Liver (tissue), 9 donors: ENCODE results near the gene CKM. TPM values are rescaled to one million over a fixed set of nuclear protein-coding genes. Genes with fewer than 3 reads are reported as not detected.
"Not testable (repeated sequence)": the region's sequence is repeated elsewhere in the genome, so short reads cannot be mapped to it uniquely, and the experiment has no call there.

Experiments
- DNase-seq: peaks from one replicate; pipeline ENCODE4 v3.0.0-alpha.2; 2017; ENCODE audit warnings: low spot score
- H3K27ac ChIP-seq, 2 donors: one replicate each; pipeline ENCODE4 v1.7.0; 2013; ENCODE audit warnings: inconsistent platforms in 2 of 2, low read length in 2 of 2, control low read depth in 1 of 2, low read depth in 1 of 2, mild to moderate bottlenecking in 1 of 2
- H3K27me3 ChIP-seq, 4 donors: one replicate each; pipeline versions ENCODE4 v1.6.1 to v1.7.0; 2013; ENCODE audit warnings: low read length in 3 of 4, inconsistent platforms in 1 of 4, mild to moderate bottlenecking in 1 of 4, moderate library complexity in 1 of 4; ENCODE audit not compliant: control insufficient read depth in 4 of 4, insufficient read depth in 4 of 4
- H3K36me3 ChIP-seq, 4 donors: one replicate each; pipeline versions ENCODE4 v1.6.1 to v1.7.0; 2013; ENCODE audit warnings: low read length in 3 of 4, mild to moderate bottlenecking in 3 of 4, low read depth in 1 of 4, moderate library complexity in 1 of 4; ENCODE audit not compliant: control insufficient read depth in 4 of 4, insufficient read depth in 3 of 4
- H3K4me1 ChIP-seq, 4 donors: one replicate each; pipeline versions ENCODE4 v1.6.1 to v1.7.0; 2013; ENCODE audit warnings: low read length in 3 of 4, mild to moderate bottlenecking in 3 of 4, moderate library complexity in 1 of 4; ENCODE audit not compliant: control insufficient read depth in 4 of 4, insufficient read depth in 4 of 4
- H3K4me3 ChIP-seq, 3 donors: one replicate each; pipeline versions ENCODE4 v1.6.1 to v1.7.0; 2013; ENCODE audit warnings: low read length in 3 of 3, control low read depth in 1 of 3, low read depth in 1 of 3, mild to moderate bottlenecking in 1 of 3
- H3K9ac ChIP-seq, 2 donors: one replicate each; pipeline ENCODE4 v1.7.0; 2013; ENCODE audit warnings: low read length in 2 of 2, mild to moderate bottlenecking in 2 of 2, moderate library complexity in 2 of 2, control low read depth in 1 of 2, low read depth in 1 of 2
- H3K9me3 ChIP-seq, 4 donors: one replicate each; pipeline versions ENCODE4 v1.6.1 to v1.7.0; 2013; ENCODE audit warnings: low read length in 3 of 4; ENCODE audit not compliant: control insufficient read depth in 4 of 4
- ATF3 ChIP-seq: IDR thresholded peaks from 2 replicates; pipeline ENCODE4 v1.6.1; 2016; ENCODE audit warnings: antibody characterized with exemption
- CTCF ChIP-seq: fragments of 150-350 bp; IDR thresholded peaks from 2 replicates; pipeline ENCODE4 v1.5.1; 2017; ENCODE audit warnings: improper control_type of control experiment, low read depth, low read length; ENCODE audit not compliant: missing input control
- EGR1 ChIP-seq, 2 donors: IDR thresholded peaks; 2 replicates each; pipeline ENCODE4 v1.6.1; 2016 to 2018; ENCODE audit warnings: antibody characterized with exemption in 2 of 2, low read depth in 2 of 2
- FOXA1 ChIP-seq: IDR thresholded peaks from 2 replicates; pipeline ENCODE4 v1.6.1; 2016; ENCODE audit warnings: antibody characterized with exemption
- FOXA2 ChIP-seq: IDR thresholded peaks from 2 replicates; pipeline ENCODE4 v1.6.1; 2016; ENCODE audit warnings: antibody characterized with exemption
- HNF4G ChIP-seq: IDR thresholded peaks from 2 replicates; pipeline ENCODE4 v1.6.1; 2016; ENCODE audit warnings: antibody characterized with exemption
- JUND ChIP-seq, 2 donors: IDR thresholded peaks; 2 replicates each; pipeline ENCODE4 v1.6.1; 2016; ENCODE audit warnings: antibody characterized with exemption in 2 of 2
- MAX ChIP-seq: IDR thresholded peaks from 2 replicates; pipeline ENCODE4 v1.6.1; 2016; ENCODE audit warnings: antibody characterized with exemption
- NR2F2 ChIP-seq: IDR thresholded peaks from 2 replicates; pipeline ENCODE4 v1.6.1; 2016; ENCODE audit warnings: antibody characterized with exemption
- RAD21 ChIP-seq, 2 donors: IDR thresholded peaks; 2 replicates each; pipeline ENCODE4 v1.6.1; 2016; ENCODE audit warnings: antibody characterized with exemption in 2 of 2, mild to moderate bottlenecking in 2 of 2
- REST ChIP-seq: IDR thresholded peaks from 2 replicates; pipeline ENCODE4 v1.6.1; 2016; ENCODE audit warnings: antibody characterized with exemption, mild to moderate bottlenecking
- RXRA ChIP-seq, 2 donors: IDR thresholded peaks; 2 replicates each; pipeline ENCODE4 v1.6.1; 2017 to 2018; ENCODE audit warnings: antibody characterized with exemption in 2 of 2, mild to moderate bottlenecking in 1 of 2
- SP1 ChIP-seq: IDR thresholded peaks from 2 replicates; pipeline ENCODE4 v1.6.1; 2018; ENCODE audit warnings: antibody characterized with exemption, mild to moderate bottlenecking
- TAF1 ChIP-seq: conservative IDR thresholded peaks from 2 replicates; pipeline ENCODE4 v1.6.1; 2016; ENCODE audit warnings: antibody characterized with exemption, mild to moderate bottlenecking
- YY1 ChIP-seq: IDR thresholded peaks from 2 replicates; pipeline ENCODE4 v1.6.1; 2016; ENCODE audit warnings: antibody characterized with exemption, mild to moderate bottlenecking
- ZBTB33 ChIP-seq: IDR thresholded peaks from 2 replicates; pipeline ENCODE4 v1.6.1; 2016; ENCODE audit warnings: antibody characterized with exemption
- WGBS: extraction: QIAGEN DNeasy Blood & Tissue Kit; methylation state at CpG from one replicate; pipeline ENCODE4 v1.1.7; 2013; 5-methylcytosine and 5-hydroxymethylcytosine counted together
- polyA plus RNA-seq, 2 donors: library from polyadenylated mRNA; stranded (reverse) in 1 of 2; unstranded in 1 of 2; fragments of 200-250 nt in 1 of 2; fragments of >200 nt in 1 of 2; fragmentation: Nextera tagmentation in 1 of 2; extraction: Ambion mirVana in 1 of 2; gene quantifications; one replicate each; pipeline versions ENCODE4 v1.2.1 to v1.2.3, GENCODE V29; 2013 to 2015
- total RNA-seq, 2 donors: library from RNA; depleted of rRNA; stranded (reverse); fragments of >200 nt; gene quantifications; one replicate each; pipeline ENCODE4 v1.2.3, GENCODE V29; 2014
- donor health status: healthy.
- donor health status: healthy.
- donor health status: healthy.
- donor health status: healthy.
- donor health status: healthy.

The CKM gene
- total and polyA plus RNA-seq, 4 donors = 0.05 to 0.37 (median 0.17) TPM; not detected in 1

- no peak overlapping the region for H3K4me3 ChIP-seq
- no peaks in the 10 kb centered on the region for H3K27me3 ChIP-seq
- WGBS = 71% methylated on average over 11 of the region's 11 CpGs
- no peak overlapping the region for H3K27ac ChIP-seq
- H3K9ac ChIP-seq = no peak overlapping the region
- no peak for DNase-seq
- no peaks in the 10 kb centered on the region for H3K9me3 ChIP-seq
- TF ChIP-seq ZBTB33 (no peak), SP1 (no peak), FOXA2 (no peak), RXRA (IDR thresholded peaks at IDR 0.05) (no peak), EGR1 (IDR thresholded peaks at IDR 0.05; ENCODE audit: low read depth in 2 of 2) (no peak), YY1 (no peak), JUND (IDR thresholded peaks at IDR 0.05) (no peak), MAX (no peak), CTCF (no peak)
- peaks cover 6 to 11% (median 8%) of the 10 kb centered on the region in 4 donors for H3K4me1 ChIP-seq
- H3K36me3 ChIP-seq = no peaks in the 10 kb centered on the region
Measured at GRCh38 chr19:45336696-45337251, 14.1 kb upstream of the CKM start.

GRCh38 chr19:45334881-45335280, 12.2 kb upstream of the CKM start:
- H3K27ac ChIP-seq, DNase-seq, H3K36me3 ChIP-seq, H3K9ac ChIP-seq, H3K4me1 ChIP-seq, H3K4me3 ChIP-seq, H3K27me3 ChIP-seq, H3K9me3 ChIP-seq: not testable (repeated sequence)
- WGBS = 90% methylated on average over 4 of the region's 4 CpGs

- 85% methylated on average over 10 of the region's 10 CpGs for WGBS
- no peak overlapping the region for H3K9ac ChIP-seq
- DNase-seq = no peak
- TF ChIP-seq FOXA1 (no peak), MAX (no peak), ZBTB33 (no peak), SP1 (no peak), RAD21 (IDR thresholded peaks at IDR 0.05) (no peak), HNF4G (no peak), ATF3 (no peak), REST (no peak), NR2F2 (no peak), RXRA (IDR thresholded peaks at IDR 0.05) (no peak), TAF1 (no peak)
- peaks cover 0 to 5% (median 4%) of the 10 kb centered on the region in 4 donors for H3K4me1 ChIP-seq
- H3K4me3 ChIP-seq = no peak overlapping the region
- H3K27ac ChIP-seq = no peak overlapping the region
- no peaks in the 10 kb centered on the region for H3K36me3 ChIP-seq
- no peaks in the 10 kb centered on the region for H3K9me3 ChIP-seq
- no peaks in the 10 kb centered on the region for H3K27me3 ChIP-seq
Measured at GRCh38 chr19:45333609-45334303, 11.1 kb upstream of the CKM start.
